NCI-H1436 treated with DMSO at 0.1 percent for 48 hours (cell line): ENCODE measurements around the gene UBE2E2.
"Not testable (repeated sequence)": the region's sequence is repeated elsewhere in the genome, so short reads cannot be mapped to it uniquely, and the experiment has no call there.

Experiments used
- DNase-seq: peaks from one replicate; lab custom pipeline; 2025; lab: John Stamatoyannopoulos, UW

UBE2E2 gene

DNA sequence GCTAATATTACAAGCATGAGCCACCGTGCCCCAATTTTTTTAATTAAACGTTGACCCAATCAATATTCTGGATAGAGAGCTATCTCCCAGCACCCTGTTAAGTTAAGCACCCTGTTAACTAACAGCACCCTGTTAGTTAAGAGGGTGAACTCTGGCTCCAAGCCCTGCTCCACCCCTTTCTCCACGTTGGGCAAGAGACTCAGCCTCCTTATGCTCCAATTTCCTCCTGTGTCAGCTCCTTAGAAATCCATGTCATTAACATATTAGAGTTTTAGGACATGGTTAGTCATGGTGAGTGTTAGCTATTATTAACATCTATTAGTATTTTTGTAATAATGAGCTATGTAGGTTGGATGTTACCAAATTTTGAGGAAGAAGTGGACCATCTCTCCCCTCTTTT, 385.4 kb downstream of the UBE2E2 start:
- no peak for DNase-seq

DNA sequence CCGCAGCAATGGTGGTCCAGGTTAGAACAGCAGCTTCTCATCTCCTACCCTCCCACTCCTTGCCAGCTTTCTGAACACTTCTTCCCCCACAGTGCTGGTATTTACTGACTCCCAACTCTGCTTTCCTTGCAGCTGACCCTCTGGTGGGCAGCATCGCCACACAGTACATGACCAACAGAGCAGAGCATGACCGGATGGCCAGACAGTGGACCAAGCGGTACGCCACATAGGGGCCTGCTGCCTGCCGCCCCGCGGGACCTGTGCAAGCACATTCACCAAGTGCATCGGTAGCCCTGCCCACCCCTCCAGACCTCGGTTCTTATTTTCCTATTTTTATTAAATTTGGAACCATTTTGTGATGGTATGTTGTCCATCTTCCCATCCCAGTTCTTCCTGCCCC, 386.5 kb downstream of the UBE2E2 start:
- DNase-seq, result no peak

DNA sequence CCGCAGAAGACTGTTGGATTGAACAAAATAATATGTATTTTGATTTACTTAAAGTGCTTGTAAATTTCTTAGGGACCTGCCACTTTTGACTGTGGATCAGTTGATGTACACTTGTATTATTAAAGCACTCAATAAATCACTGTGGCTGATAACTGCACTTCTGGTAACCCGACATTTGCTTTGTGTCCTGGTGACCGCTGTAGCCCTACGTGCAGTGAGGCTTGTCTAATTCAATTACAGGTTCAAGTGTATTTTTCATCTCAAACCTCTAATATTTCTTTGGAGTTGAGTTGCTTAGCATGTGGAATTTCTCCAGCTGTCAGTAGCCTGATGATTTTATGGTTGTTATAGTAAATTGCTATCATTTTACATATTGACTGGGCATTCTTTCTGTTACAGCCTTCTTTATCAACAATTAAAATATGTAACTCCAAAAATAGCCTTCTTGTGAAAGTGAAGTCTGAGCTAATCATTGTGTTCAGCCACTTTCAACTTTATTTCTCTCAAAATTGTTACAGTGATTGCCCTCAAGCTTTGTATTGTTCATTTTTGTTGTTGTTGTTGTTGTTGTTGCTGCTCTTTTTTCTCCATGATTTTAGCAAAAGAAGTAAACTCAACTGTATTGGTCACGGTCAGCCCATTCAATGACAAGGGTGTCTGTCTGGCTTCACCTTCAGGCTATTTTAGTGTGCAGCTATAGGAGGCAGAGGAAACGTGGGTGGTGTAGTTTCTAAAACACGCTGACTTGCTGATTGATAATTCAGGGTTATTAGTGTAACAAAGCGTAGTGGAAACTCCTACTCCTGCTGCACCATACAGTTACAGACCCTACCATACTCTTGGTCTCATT, 387.5 kb downstream of the UBE2E2 start:
- DNase-seq, result no peak

DNA sequence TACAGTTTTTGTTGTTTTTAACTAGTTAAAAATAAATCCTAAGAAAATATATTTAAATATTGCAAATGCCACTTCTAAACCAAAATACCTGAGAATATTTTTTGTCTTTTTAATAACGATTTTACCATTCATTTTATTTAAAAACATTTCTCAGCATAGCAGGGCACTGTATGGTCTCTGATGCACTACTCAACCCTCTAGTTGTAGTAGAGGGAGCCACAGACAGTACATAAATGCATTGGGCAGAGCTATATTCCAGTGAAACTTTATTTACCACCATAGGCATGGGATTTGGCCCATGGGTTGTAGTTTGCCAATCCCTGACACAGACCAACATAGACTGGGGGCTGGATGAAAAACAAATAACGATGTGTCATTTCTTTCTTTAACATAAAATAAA, 388.2 kb downstream of the UBE2E2 start:
- no peak for DNase-seq

DNA sequence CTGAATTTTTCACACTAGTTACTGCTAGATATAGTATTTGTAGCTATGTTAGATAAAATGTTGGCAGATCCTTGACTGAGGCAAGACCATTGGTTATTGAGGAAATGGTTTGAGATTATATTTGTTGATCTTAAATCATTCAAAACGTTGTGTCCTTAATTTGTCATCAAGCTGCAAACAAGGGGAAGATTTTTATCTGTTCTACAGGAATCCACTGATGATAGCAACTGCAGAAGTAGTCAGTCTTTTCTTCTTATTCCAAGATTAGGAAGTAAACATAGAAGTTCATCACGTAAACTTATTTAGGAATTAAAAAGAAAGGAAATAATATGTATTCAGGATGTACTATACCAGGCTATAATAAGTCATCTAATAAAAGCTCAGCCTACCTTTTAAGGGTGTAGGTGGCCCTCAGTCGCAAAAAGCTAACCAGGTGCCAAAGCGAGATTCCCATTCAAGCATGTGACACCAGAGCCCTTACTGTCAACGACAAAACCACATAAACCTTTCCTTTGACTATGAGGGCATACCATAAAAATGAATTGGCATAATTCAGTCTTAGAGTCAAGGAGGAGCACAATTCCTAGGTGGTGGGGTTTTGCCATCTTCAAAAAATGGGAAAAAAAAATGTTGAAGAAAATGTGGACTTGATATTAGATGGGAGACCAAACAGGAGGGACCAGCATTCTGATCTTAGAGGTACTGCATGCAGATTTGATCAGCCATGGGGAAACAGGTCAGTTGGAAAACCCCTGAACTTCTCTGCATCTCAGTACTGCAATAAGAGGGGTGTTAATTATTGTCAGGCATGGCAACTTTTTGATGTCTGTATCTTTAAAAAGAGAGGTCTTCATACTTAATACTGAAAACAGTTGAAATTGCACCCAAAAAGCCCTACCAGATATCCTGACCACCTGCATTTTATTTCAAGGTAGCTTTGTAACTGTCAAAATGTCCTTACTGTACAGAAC, 390.1 kb downstream of the UBE2E2 start:
- no peak for DNase-seq

DNA sequence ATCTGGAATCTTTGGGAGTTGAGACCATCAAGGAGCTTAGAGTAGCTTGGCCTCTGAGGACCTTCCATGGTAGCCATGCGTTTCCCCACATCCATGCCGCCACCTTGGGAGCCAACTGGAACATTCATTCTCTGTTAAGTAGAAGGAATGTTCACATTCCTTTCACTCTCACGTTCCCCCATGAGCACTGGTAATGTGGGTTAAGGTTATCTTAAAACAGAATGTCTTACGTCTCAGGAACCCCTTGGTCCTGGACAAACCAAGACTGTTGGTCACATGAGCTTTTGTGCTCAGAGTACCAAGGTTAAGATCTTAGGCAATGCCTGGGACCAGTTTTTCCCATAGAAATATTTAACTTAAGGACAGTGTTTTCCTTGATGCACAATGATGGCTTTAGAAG, 390.9 kb downstream of the UBE2E2 start:
- no peak for DNase-seq

DNA sequence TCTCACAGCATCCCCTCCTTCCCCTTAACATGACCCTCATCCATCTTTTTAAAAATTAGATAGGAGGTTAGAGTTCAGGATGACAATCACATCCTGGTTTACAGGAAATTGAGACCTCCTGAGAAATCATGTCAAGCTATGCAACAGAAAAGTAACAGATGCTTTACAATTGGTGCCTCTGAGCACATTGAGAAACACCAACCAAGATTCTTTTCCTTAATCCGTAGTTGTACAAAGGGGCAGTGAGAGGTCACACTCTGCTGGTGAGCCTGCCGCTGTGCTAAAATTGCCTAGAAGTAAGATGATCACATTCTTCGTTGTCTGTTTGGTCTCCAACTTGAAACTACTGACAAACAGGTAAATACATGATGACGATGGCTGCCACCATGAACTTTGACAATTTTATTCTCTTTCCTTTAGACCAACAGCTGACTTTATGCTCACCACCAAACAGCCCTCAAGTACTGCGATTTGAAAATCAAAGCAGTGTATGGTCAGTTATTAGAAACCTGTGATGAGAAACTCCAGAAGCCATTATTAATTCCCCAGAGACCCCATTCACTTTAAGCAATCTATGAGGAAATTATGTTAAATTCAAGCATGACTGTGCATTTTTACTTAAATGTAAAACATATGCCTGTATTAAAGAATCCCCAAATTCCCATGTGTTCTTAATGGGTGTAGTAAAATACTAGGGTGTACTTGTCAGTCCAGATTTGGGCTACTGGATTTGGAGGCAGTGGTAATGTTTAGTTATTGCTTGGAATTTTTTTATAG, 392.0 kb downstream of the UBE2E2 start:
- no peak for DNase-seq

DNA sequence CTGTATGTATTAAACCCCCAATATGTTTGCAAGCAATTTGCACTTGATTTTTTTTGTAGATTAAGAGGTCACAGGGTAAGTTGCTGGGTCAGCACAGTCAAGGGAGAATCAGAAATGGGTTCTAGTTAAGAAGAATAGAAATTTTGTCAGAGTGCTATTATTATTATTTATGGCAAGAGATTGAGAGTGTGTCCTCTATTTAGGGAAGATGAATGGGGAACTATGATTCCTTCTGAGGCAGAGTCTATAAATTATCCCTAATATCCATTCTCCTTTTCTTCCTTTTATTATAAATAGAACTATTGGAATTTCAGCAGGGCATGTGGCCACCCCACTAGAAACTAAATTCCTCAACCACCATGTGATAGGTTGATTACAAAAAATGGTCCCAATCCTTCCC, 392.7 kb downstream of the UBE2E2 start:
- no peak for DNase-seq

DNA sequence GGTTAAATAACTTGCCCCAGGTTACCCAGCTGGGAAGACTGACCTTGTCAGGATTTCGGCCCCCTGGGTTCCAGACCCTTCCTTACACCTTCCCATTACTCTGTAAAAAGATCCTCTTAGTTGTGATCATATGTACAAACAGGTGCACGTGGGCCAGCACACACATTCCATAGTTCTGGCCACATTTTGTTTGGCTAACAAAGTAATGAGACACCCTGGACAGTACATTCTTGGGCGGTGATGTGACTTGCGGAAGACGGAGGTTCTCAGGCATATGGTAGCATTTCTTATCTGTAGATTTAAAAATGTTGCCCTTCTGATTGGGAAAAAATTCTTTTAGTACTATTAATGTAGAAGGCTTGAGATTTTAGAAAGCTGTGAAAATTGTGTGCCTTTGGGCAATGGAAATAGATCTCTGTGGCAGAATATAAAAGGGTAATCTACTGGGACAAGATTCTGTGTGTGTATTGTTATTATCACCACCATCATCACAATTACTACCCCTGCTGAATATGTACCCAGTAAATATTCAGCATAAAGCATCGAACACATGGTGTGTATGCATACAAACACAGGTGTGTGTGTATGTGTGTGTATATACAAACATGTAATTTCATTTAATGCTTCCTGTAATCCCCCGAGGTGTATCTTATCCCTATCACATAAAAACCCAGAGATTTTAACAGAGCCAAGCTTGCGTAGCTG, 397.2 kb downstream of the UBE2E2 start:
- DNase-seq, result no peak

DNA sequence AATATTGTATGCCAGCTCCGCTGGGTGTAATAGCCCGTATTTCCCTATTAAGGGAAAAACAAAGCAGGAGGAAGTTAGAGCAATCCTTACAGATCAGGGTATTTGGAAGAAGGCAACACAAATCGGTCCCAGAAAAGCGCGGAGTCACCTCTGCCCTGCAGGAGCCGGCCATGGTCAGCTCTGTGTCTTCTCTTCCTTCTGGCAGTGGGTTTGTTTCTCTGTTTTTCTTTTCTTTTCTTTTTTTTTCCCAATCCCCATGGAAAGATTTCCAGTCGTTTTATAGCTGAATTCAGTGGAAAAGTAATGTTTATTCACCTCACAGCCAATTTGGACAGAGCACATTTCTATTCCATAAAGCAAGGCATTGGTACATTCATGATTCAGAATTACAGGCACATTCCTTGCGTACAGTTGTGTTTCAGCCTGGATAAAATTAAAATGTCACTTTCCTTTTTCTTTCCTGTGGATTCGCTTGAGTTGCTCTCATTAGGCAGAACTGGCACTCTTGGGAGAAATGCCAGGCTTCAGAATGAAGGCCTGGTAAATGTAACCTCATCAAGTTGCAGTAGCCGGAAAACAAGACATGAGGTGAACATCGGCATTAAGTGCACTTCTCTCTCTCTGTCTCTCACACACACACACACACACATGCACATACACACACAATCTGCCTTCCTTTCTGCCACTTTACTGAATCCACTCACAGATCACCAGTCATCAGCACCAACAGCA, 398.1 kb downstream of the UBE2E2 start:
- DNase-seq, result no peak

DNA sequence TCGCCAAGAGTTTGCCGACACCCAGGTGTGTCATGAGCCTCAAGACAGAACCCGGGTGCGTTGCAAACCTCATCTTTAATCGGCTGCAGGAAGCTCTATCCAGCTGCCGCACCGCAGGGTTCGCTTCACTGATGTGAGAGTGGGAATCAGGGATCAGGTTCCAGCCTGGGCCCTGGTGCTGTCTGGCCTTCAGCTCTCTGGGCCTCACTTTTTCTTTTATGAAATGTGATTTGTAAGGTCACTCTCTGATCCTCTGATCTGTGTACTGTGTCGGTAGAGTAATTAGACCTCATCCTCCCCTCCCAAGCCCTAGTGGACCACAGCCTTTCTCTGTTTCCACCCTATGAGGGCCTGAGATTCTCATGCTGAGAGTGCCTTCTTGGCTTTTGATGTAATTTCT, 399.8 kb downstream of the UBE2E2 start:
- DNase-seq, result no peak

DNA sequence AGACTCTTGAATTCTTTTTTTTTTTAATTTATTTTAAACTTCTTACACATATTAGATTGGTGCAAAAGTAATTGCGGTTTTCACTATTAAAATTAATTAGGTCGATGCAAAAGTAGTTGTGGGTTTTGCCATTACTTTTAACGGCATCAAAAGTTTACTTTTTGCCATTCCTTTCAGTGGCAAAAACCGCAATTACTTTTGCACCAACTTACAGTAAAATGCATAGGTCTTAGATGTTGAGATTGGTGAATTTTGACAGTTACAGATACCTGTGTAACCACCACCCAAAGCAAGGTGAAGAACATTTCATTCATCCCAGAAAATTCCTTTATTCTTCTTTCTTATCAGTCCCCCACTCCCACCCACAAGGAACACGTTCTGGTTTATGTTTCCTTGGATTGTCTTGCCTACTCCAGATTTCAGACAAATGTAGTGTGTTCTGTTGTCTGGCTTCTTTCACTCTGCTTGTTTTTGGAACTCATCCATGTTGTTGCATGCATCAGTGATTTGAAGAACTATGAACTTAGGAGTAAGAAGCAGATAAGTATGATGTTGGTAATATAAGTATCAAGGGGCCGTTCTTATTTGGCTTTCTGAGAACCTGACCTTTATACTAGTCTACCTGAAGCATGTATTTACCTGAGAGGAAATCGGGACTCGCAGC, 404.2 kb downstream of the UBE2E2 start:
- no peak for DNase-seq

DNA sequence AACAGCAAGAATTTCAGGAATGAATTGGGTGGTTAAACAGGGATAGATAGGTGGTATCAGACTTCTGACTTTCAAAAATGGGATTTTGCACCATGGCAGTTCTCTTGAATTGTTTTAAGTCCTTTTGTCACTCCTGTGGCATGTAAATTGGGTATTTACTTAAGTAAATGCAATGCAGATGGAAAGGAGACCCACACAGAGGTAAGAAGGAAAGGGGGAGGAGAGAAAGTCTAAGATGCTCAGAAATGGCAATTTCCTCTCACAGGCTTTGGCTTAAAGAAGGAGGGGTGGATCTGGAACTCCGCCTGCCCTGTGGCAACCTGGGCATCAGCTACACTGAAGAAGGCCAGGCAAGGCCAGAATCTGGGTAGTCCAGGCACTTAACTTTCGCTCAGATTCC, 405.5 kb downstream of the UBE2E2 start:
- DNase-seq, result no peak

DNA sequence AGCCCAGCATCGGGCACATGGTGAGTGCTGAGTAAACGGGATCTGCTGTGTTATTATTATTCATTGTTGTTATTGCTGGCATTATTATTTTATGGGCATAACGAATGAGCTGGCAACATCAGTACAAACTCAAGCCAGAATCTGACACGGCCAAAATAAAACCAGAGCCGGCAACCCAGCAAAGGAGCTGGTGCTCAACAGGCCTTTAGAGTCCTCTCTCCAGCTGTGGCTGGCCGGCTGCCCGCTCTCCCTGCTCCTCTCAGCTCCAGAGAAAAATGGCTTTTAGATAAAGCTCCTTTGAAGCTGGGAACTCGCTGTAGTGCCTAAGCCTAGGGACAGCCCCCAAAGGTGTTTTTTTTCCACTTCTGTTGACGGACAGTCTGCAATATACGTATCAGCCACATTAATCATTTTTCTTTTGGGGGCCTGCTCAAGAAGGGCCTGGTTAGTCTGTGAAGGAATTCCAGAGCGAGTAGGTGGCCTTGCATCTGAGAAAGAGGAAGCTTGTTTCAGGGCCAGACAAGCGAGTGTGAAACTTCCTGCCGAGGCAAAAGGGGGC, 408.7 kb downstream of the UBE2E2 start:
- DNase-seq, result no peak

DNA sequence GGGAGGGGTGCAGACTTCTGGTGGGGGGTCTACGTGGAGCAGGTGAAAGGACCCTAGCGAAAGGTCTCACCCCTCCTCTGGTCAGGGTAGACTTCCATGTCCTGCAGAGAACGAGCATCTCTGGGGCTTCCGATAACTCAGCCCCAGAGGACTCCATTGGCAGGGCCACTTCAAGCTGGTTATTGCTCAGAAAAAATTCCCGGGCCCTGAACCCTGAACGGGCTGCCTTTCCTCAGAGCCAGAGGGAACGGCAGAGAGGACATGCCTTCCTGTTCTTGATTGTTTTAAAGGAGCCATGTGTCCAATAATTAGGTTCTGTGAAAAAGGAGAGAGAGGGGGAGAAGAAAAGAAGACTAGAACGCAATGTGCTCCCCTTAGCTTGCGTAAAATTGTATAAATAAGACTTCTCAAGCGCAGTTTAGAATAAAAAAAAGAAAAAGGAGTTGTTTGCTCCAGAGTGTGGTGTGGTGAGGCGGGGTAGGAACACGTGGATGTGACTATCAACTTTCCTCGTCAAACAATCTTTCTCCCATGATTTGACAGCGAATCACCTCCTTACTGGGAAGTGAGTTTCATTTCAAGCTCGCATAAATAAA, 409.3 kb downstream of the UBE2E2 start:
- no peak for DNase-seq

DNA sequence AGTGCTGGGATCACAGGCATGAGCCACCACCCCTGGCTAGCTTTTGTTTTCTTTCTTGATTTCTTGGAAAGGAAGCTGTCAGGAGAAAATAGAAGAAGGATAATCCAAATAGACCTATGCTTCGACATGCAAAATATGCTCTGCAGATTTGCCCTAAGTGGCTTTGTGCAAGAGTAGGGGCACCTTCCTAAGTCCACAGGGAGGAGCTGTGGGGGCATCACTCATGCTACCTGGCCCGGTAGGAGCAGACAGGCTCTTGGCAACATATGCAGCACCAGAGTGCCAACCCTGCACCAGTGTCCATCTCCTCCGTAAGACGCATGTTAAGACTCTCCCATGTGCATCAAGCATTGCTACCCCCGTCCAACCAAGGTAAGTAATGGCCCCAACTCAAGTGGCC, 411.9 kb downstream of the UBE2E2 start:
- no peak for DNase-seq

DNA sequence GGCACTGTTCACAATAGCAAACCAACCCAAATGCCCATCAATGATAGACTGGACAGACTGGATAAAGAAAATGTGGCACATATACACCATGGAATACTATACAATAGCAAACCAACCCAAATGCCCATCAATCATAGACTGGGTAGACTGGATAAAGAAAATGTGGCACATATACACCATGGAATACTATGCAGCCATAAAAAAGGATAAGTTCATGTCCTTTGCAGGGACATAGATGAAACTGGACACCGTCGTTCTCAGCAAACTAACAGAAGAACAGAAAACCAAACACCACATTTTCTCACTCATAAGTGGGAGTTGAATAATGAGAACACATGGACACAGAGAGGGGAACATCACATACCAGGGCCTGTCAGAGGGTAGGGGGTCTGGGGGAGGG, 415.3 kb downstream of the UBE2E2 start:
- not testable (repeated sequence) for DNase-seq

DNA sequence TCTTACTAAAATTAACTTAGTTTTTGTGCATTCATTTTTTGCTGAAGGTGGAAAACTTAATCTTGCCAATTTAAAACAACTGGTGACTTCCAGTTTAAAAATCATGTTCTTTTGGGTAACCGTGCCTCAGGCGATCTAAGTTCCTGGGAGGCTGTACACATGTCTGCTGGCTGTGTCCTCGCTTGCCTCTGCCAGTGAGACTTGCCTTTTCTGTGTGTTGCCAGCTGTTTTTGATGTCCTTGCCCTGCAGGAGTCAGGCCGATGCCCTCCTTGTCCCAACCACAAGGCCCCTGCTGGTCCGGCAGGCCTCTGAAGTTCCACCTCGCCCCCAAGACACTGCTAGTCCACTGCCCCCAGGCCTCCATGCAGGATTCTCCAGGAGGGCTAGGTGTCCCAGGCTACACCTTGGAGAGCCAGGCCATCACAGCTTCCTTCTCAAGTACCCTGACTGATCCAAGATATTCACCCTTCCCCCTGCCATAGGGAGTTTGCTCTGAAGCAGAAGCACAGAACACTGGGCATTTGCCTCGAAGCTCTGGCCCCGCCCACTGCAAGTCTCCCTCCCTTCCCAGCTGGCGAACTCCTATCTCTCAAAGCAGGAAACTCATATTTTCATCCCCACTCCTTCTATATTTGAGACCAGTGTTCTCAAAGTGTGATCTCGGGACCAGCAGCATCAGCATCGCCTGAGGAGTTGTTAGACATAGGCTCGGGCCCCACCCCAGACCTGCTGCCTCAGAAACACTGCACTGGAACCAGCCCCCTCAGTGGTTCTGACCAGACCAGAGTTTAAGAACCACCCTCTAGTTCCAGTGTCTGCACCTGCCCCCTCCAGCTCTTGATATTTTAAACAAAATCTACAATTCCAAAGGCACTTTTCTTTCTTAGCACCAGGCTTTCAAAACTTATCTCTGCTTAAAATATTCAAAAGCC, 416.8 kb downstream of the UBE2E2 start:
- DNase-seq, result no peak

DNA sequence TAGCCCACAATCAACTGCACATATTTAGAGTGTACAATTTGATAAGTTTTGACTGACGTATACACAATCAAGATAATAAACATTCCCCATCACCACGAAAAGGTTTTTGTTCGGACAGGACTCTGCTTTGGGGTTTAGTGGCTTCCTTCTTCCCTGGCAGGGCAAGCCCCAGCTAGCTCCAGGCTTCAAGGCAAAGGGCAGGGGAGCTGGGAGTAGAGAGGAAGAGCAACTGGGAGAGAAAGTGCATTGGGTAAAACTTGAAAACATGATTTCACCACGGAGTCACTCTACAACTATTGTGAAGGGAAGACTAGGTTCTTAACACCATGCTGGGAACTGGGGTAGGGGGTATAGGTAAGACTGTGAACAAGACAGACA, 417.5 kb downstream of the UBE2E2 start:
- DNase-seq, result no peak
